Measurements from ENCODE around the gene FOXD4L6. TPM values are rescaled to one million over a fixed set of nuclear protein-coding genes. Genes with fewer than 3 reads are reported as not detected.
A peak's percentile ranks its signal among the peaks of the same experiment; 100 is the strongest.
"Not testable (repeated sequence)": the region's sequence is repeated elsewhere in the genome, so short reads cannot be mapped to it uniquely, and the experiment has no call there.

The FOXD4L6 gene
- total and polyA plus RNA-seq, 3 experiments from 2014 or later, result not detected

GRCh38 chr9:41090922-41091321 is 37.6 kb downstream of the FOXD4L6 start:
- H3K4me3 ChIP-seq (ENCODE audit: low read length); H3K27me3 ChIP-seq (ENCODE audit: insufficient read depth, low read length, poor library complexity, severe bottlenecking); H3K36me3 ChIP-seq (ENCODE audit: insufficient read depth, low read length); H3K36me3 Mint-ChIP-seq; H3K4me1 ChIP-seq (ENCODE audit: insufficient read depth, low read length); H3K27ac Mint-ChIP-seq; DNase-seq; H3K4me3 Mint-ChIP-seq; H3K27ac ChIP-seq (ENCODE audit: low read depth, low read length); H3K9me3 Mint-ChIP-seq; POLR2A ChIA-PET; H3K4me1 Mint-ChIP-seq; CTCF ChIA-PET; H3K9me3 ChIP-seq (ENCODE audit: low read length): not testable (repeated sequence)
- H3K27me3 Mint-ChIP-seq, result peaks cover 10 to 17% of the 10 kb centered on the region in 2 donors

- H3K36me3 Mint-ChIP-seq; H3K4me3 Mint-ChIP-seq; H3K4me3 ChIP-seq (ENCODE audit: low read length); H3K27ac ChIP-seq (ENCODE audit: low read depth, low read length); H3K4me1 ChIP-seq (ENCODE audit: insufficient read depth, low read length); H3K9me3 ChIP-seq (ENCODE audit: low read length); H3K36me3 ChIP-seq (ENCODE audit: insufficient read depth, low read length); POLR2A ChIA-PET; H3K4me1 Mint-ChIP-seq; CTCF ChIA-PET; DNase-seq; H3K27ac Mint-ChIP-seq; H3K9me3 Mint-ChIP-seq; H3K27me3 ChIP-seq (ENCODE audit: insufficient read depth, low read length, poor library complexity, severe bottlenecking): not testable (repeated sequence)
- peaks cover 10 to 17% of the 10 kb centered on the region in 2 donors for H3K27me3 Mint-ChIP-seq
Observed at GRCh38 chr9:41090386-41090785, 38.1 kb downstream of the FOXD4L6 start.

GRCh38 chr9:41088450-41089059 is 39.9 kb downstream of the FOXD4L6 start:
- H3K36me3 Mint-ChIP-seq; H3K27ac Mint-ChIP-seq; H3K27me3 ChIP-seq (ENCODE audit: insufficient read depth, low read length, poor library complexity, severe bottlenecking); H3K4me3 ChIP-seq (ENCODE audit: low read length); H3K4me1 ChIP-seq (ENCODE audit: insufficient read depth, low read length); POLR2A ChIA-PET; H3K4me3 Mint-ChIP-seq; H3K27ac ChIP-seq (ENCODE audit: low read depth, low read length); H3K9me3 ChIP-seq (ENCODE audit: low read length); H3K36me3 ChIP-seq (ENCODE audit: insufficient read depth, low read length); H3K9me3 Mint-ChIP-seq; CTCF ChIA-PET; H3K4me1 Mint-ChIP-seq: not testable (repeated sequence)
- H3K27me3 Mint-ChIP-seq, result peaks cover 9 to 20% of the 10 kb centered on the region in 2 donors
- DNase-seq, result peak in 2 of 5 donors; percentile 13 to 17

- H3K36me3 Mint-ChIP-seq; H3K4me1 ChIP-seq (ENCODE audit: insufficient read depth, low read length); CTCF ChIA-PET; H3K27ac ChIP-seq (ENCODE audit: low read depth, low read length); H3K9me3 ChIP-seq (ENCODE audit: low read length); H3K27me3 ChIP-seq (ENCODE audit: insufficient read depth, low read length, poor library complexity, severe bottlenecking); H3K4me1 Mint-ChIP-seq; H3K9me3 Mint-ChIP-seq; POLR2A ChIA-PET; H3K36me3 ChIP-seq (ENCODE audit: insufficient read depth, low read length); DNase-seq; H3K4me3 ChIP-seq (ENCODE audit: low read length); H3K4me3 Mint-ChIP-seq; H3K27ac Mint-ChIP-seq: not testable (repeated sequence)
- peaks cover 9 to 21% of the 10 kb centered on the region in 2 donors for H3K27me3 Mint-ChIP-seq
Observed at GRCh38 chr9:41087929-41088328, 40.6 kb downstream of the FOXD4L6 start.

- H3K36me3 Mint-ChIP-seq; DNase-seq; H3K4me3 ChIP-seq (ENCODE audit: low read length); POLR2A ChIA-PET; H3K9me3 ChIP-seq (ENCODE audit: low read length); H3K4me3 Mint-ChIP-seq; H3K27ac ChIP-seq (ENCODE audit: low read depth, low read length); H3K9me3 Mint-ChIP-seq; H3K27ac Mint-ChIP-seq; CTCF ChIA-PET; H3K36me3 ChIP-seq (ENCODE audit: insufficient read depth, low read length); H3K4me1 Mint-ChIP-seq; H3K27me3 ChIP-seq (ENCODE audit: insufficient read depth, low read length, poor library complexity, severe bottlenecking); H3K4me1 ChIP-seq (ENCODE audit: insufficient read depth, low read length): not testable (repeated sequence)
- H3K27me3 Mint-ChIP-seq, result peaks cover 11 to 25% of the 10 kb centered on the region in 2 donors
Observed at GRCh38 chr9:41087157-41087780, 41.2 kb downstream of the FOXD4L6 start.

- H3K36me3 Mint-ChIP-seq; CTCF ChIA-PET; H3K27ac ChIP-seq (ENCODE audit: low read depth, low read length); H3K4me3 ChIP-seq (ENCODE audit: low read length); H3K4me1 Mint-ChIP-seq; H3K36me3 ChIP-seq (ENCODE audit: insufficient read depth, low read length); H3K27me3 ChIP-seq (ENCODE audit: insufficient read depth, low read length, poor library complexity, severe bottlenecking); H3K9me3 ChIP-seq (ENCODE audit: low read length); H3K27ac Mint-ChIP-seq; H3K4me3 Mint-ChIP-seq; POLR2A ChIA-PET; H3K4me1 ChIP-seq (ENCODE audit: insufficient read depth, low read length); H3K9me3 Mint-ChIP-seq; DNase-seq: not testable (repeated sequence)
- H3K27me3 Mint-ChIP-seq, result peaks cover 11 to 27% of the 10 kb centered on the region in 2 donors
Observed at GRCh38 chr9:41086685-41087084, 41.8 kb downstream of the FOXD4L6 start.

GRCh38 chr9:41086215-41086614 is 42.3 kb downstream of the FOXD4L6 start:
- H3K9me3 Mint-ChIP-seq; H3K27ac ChIP-seq (ENCODE audit: low read depth, low read length); H3K36me3 Mint-ChIP-seq; H3K4me3 Mint-ChIP-seq; DNase-seq; CTCF ChIA-PET; H3K36me3 ChIP-seq (ENCODE audit: insufficient read depth, low read length); H3K4me1 ChIP-seq (ENCODE audit: insufficient read depth, low read length); H3K9me3 ChIP-seq (ENCODE audit: low read length); H3K4me1 Mint-ChIP-seq; H3K4me3 ChIP-seq (ENCODE audit: low read length); H3K27me3 ChIP-seq (ENCODE audit: insufficient read depth, low read length, poor library complexity, severe bottlenecking); POLR2A ChIA-PET; H3K27ac Mint-ChIP-seq: not testable (repeated sequence)
- H3K27me3 Mint-ChIP-seq, result peaks cover 11 to 27% of the 10 kb centered on the region in 2 donors

- H3K9me3 Mint-ChIP-seq; H3K36me3 ChIP-seq (ENCODE audit: insufficient read depth, low read length); H3K27me3 ChIP-seq (ENCODE audit: insufficient read depth, low read length, poor library complexity, severe bottlenecking); H3K27ac ChIP-seq (ENCODE audit: low read depth, low read length); H3K27ac Mint-ChIP-seq; H3K4me3 ChIP-seq (ENCODE audit: low read length); H3K4me1 Mint-ChIP-seq; H3K4me1 ChIP-seq (ENCODE audit: insufficient read depth, low read length); DNase-seq; H3K9me3 ChIP-seq (ENCODE audit: low read length); CTCF ChIA-PET; POLR2A ChIA-PET; H3K36me3 Mint-ChIP-seq; H3K4me3 Mint-ChIP-seq: not testable (repeated sequence)
- H3K27me3 Mint-ChIP-seq, result peaks cover 8 to 22% of the 10 kb centered on the region in 2 donors
Observed at GRCh38 chr9:41082358-41082757, 46.1 kb downstream of the FOXD4L6 start.

GRCh38 chr9:41079464-41079863 is 49.0 kb downstream of the FOXD4L6 start:
- Mint-ChIP-seq H3K4me1 (peaks cover 5 to 10% (median 10%) of the 10 kb centered on the region in 3 donors), H3K27me3 (peaks cover 18 to 34% of the 10 kb centered on the region in 2 donors)
- H3K4me3 ChIP-seq (ENCODE audit: low read length); H3K36me3 Mint-ChIP-seq; H3K4me3 Mint-ChIP-seq; CTCF ChIA-PET; H3K27me3 ChIP-seq (ENCODE audit: insufficient read depth, low read length, poor library complexity, severe bottlenecking); POLR2A ChIA-PET; H3K4me1 ChIP-seq (ENCODE audit: insufficient read depth, low read length); H3K9me3 Mint-ChIP-seq; H3K27ac ChIP-seq (ENCODE audit: low read depth, low read length); H3K9me3 ChIP-seq (ENCODE audit: low read length); H3K27ac Mint-ChIP-seq; DNase-seq; H3K36me3 ChIP-seq (ENCODE audit: insufficient read depth, low read length): not testable (repeated sequence)

Data from CD8-positive, alpha-beta memory T cell (primary cell).